Nephron (organoid): ENCODE results near the gene ZBTB49.

Experiments
- H3K27ac Mint-ChIP-seq, 3 experiments: 2 replicates each; pipeline ENCODE4 v1.8.0; 2020; ENCODE audit warnings: mixed read lengths in 3 of 3, mild to moderate bottlenecking in 2 of 3, moderate library complexity in 1 of 3
- H3K27me3 Mint-ChIP-seq: 2 replicates; pipeline ENCODE4 v1.8.0; 2021; ENCODE audit warnings: low read depth, mild to moderate bottlenecking, moderate library complexity, mixed read lengths
- H3K36me3 Mint-ChIP-seq: 2 replicates; pipeline ENCODE4 v1.8.0; 2020; ENCODE audit warnings: low read depth, mixed read lengths
- H3K4me1 Mint-ChIP-seq: 2 replicates; pipeline ENCODE4 v1.8.0; 2020; ENCODE audit warnings: mixed read lengths
- H3K4me3 Mint-ChIP-seq, 3 experiments: 2 replicates each; pipeline ENCODE4 v1.8.0; 2020; ENCODE audit warnings: mild to moderate bottlenecking in 3 of 3, mixed read lengths in 3 of 3, moderate library complexity in 2 of 3
- H3K9me3 Mint-ChIP-seq: 2 replicates; pipeline ENCODE4 v1.8.0; 2020; ENCODE audit warnings: mixed read lengths
- CTCF ChIP-seq, 3 experiments: fragments of 200-600 bp; sonication (generic); IDR thresholded peaks; one replicate each; pipeline ENCODE4 v1.5.0; 2021; ENCODE audit warnings: antibody characterized with exemption in 3 of 3; ENCODE audit not compliant: unreplicated experiment in 3 of 3

The ZBTB49 gene

GRCh38 chr4:4288098-4288497 lies 2.0 kb upstream of the ZBTB49 start:
- Mint-ChIP-seq H3K27ac (no peak overlapping the region), H3K27me3 (no peaks in the 10 kb centered on the region), H3K4me3 (peak overlapping the region; percentile 45 to 70 (median 48)), H3K4me1 (peaks cover 28% of the 10 kb centered on the region), H3K36me3 (peaks cover 13% of the 10 kb centered on the region), H3K9me3 (no peaks in the 10 kb centered on the region)
- no peak for TF ChIP-seq CTCF (IDR thresholded peaks at IDR 0.05; ENCODE audit: unreplicated experiment in 3 of 3)

GRCh38 chr4:4289055-4289454 lies 996 bp upstream of the ZBTB49 start:
- Mint-ChIP-seq H3K36me3 (peaks cover 10% of the 10 kb centered on the region), H3K4me3 (peak overlapping the region; percentile 98 to 99 (median 98)), H3K27me3 (no peaks in the 10 kb centered on the region), H3K4me1 (peaks cover 28% of the 10 kb centered on the region), H3K27ac (peak overlapping the region in 1 of 3 experiments; percentile 81), H3K9me3 (no peaks in the 10 kb centered on the region)
- no peak for TF ChIP-seq CTCF (IDR thresholded peaks at IDR 0.05; ENCODE audit: unreplicated experiment in 3 of 3)

- no peak for TF ChIP-seq CTCF (IDR thresholded peaks at IDR 0.05; ENCODE audit: unreplicated experiment in 3 of 3)
- peaks cover under 1% of the 10 kb centered on the region for H3K9me3 Mint-ChIP-seq
- H3K4me1 Mint-ChIP-seq: peaks cover 28% of the 10 kb centered on the region
- no peaks in the 10 kb centered on the region for H3K27me3 Mint-ChIP-seq
- H3K4me3 Mint-ChIP-seq: peak overlapping the region; percentile 98 to 99 (median 98)
- peaks cover 9% of the 10 kb centered on the region for H3K36me3 Mint-ChIP-seq
- H3K27ac Mint-ChIP-seq: peak overlapping the region; percentile 50 to 84 (median 81)
Observed at GRCh38 chr4:4289597-4289940, 482 bp upstream of the ZBTB49 start.

- Mint-ChIP-seq H3K4me3 (peak overlapping the region; percentile 47 to 81 (median 55)), H3K27me3 (no peaks in the 10 kb centered on the region), H3K4me1 (peaks cover 28% of the 10 kb centered on the region), H3K9me3 (peaks cover 9% of the 10 kb centered on the region), H3K36me3 (peaks cover 21% of the 10 kb centered on the region), H3K27ac (no peak overlapping the region)
- TF ChIP-seq CTCF (IDR thresholded peaks at IDR 0.05; ENCODE audit: unreplicated experiment in 3 of 3): no peak
Observed at GRCh38 chr4:4293279-4293678, 3.2 kb downstream of the ZBTB49 start.

GRCh38 chr4:4296283-4296846 lies 6.3 kb downstream of the ZBTB49 start:
- Mint-ChIP-seq H3K4me3 (no peak overlapping the region), H3K27ac (no peak overlapping the region), H3K36me3 (peaks cover 25% of the 10 kb centered on the region), H3K4me1 (peaks cover 4% of the 10 kb centered on the region), H3K27me3 (no peaks in the 10 kb centered on the region), H3K9me3 (peaks cover 9% of the 10 kb centered on the region)
- no peak for TF ChIP-seq CTCF (IDR thresholded peaks at IDR 0.05; ENCODE audit: unreplicated experiment in 3 of 3)

GRCh38 chr4:4299006-4299405 lies 9.0 kb downstream of the ZBTB49 start:
- TF ChIP-seq CTCF (IDR thresholded peaks at IDR 0.05; ENCODE audit: unreplicated experiment in 3 of 3): no peak

More at GRCh38 chr4:4299006-4299405, 9.0 kb downstream of the ZBTB49 start:
- Mint-ChIP-seq H3K27me3 (no peaks in the 10 kb centered on the region), H3K27ac (no peak overlapping the region), H3K4me1 (no peaks in the 10 kb centered on the region), H3K4me3 (no peak overlapping the region), H3K36me3 (peaks cover 36% of the 10 kb centered on the region), H3K9me3 (peaks cover 9% of the 10 kb centered on the region)
